H1 (cell line): ENCODE results near the gene BICD1. TPM values are rescaled to one million over a fixed set of nuclear protein-coding genes. Genes with fewer than 3 reads are reported as not detected.

ENCODE experiments used
- BACH1 ChIP-seq: IDR thresholded peaks from 2 replicates; pipeline ENCODE4 v1.6.1; 2012; ENCODE audit warnings: low read length, improper control_type of control experiment
- CEBPB ChIP-seq: IDR thresholded peaks from 2 replicates; pipeline ENCODE4 v1.6.1; 2012; ENCODE audit warnings: low read depth, low read length
- polyA plus RNA-seq, 7 experiments: library from polyadenylated mRNA; depleted of rRNA in 3 of 7; stranded (reverse) in 5 of 7; unstranded in 2 of 7; fragments of >200 nt in 5 of 7; fragments of 200-250 nt in 2 of 7; gene quantifications; 1 replicate in 5 of 7; 2 replicates in 1 of 7; 4 replicates in 1 of 7; pipeline versions ENCODE4 v1.2.1 to v1.2.3, GENCODE V29; 2011 to 2013; ENCODE audit warnings: missing spikeins in 2 of 7, mixed read lengths in 2 of 7
- total RNA-seq: library from RNA; stranded (reverse); fragmentation: NEBNext Ultra II Directional; extraction: Animal tissue kit (Norgen Biotek cat#: 25700); gene quantifications from 2 replicates; pipeline ENCODE4 v1.2.1, GENCODE V29; 2021

The BICD1 gene
- total and polyA plus RNA-seq, 2 of the 8 experiments (the other 6 are each of a cell fraction or from before 2014, with no cell fraction given): 34.1 to 58.4 TPM

DNA sequence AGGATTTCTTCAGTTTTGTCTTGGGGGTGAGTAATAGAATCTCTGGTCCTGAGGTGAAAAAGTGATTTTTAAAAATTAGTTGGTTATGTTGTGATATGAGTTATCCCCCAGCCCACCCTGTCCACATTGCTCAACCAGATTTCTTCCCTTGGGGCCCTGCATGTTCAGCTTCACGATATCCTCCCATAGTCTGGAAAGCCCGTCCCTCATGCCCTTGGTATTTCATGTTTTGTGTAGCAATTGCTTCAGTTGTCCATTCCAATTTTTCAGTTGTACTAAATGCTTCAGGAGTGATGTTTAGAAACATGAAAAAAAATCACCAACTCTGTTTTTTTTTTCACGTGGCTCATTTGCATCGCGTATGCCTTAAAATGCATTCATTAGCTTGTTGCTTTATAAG is 17.5 kb upstream of the BICD1 start (continued):
- TF ChIP-seq BACH1 (no peak), CEBPB (no peak)
